ENCODE measurements around the gene PTPRT. TPM values are rescaled to one million over a fixed set of nuclear protein-coding genes. Genes with fewer than 3 reads are reported as not detected.

The PTPRT gene
- total and polyA plus RNA-seq, 2 experiments from 2014 or later, result not detected

- no peak for TF ChIP-seq ZNF462 (CRISPR knock-in tag; IDR thresholded peaks at IDR 0.05)
- no peak for TF ChIP-seq ZNF114 (CRISPR knock-in tag; IDR thresholded peaks at IDR 0.05)
- TF ChIP-seq POLR2AphosphoS5 (IDR thresholded peaks at IDR 0.05; ENCODE audit: low read depth), result no peak
- TF ChIP-seq EZH2 (IDR thresholded peaks at IDR 0.05; ENCODE audit: low read depth, unreplicated experiment), result no peak
- TF ChIP-seq NANOG (IDR thresholded peaks at IDR 0.05; ENCODE audit: borderline replicate concordance), result no peak
- no peak for TF ChIP-seq EZH2phosphoT487 (IDR thresholded peaks at IDR 0.05; ENCODE audit: unreplicated experiment)
Observed at GRCh38 chr20:42639140-42639539, 550.6 kb downstream of the PTPRT start (continued).

- no peaks in the 10 kb centered on the region for H3K27me3 ChIP-seq (ENCODE audit: insufficient read depth)
- no peaks in the 10 kb centered on the region for H3K9me2 ChIP-seq (ENCODE audit: insufficient read depth)
- H3K27me3 Mint-ChIP-seq (ENCODE audit: insufficient read depth, low read depth, poor library complexity), result peaks cover 6% of the 10 kb centered on the region
- no peaks in the 10 kb centered on the region for H4K20me1 ChIP-seq (replicated peaks; ENCODE audit: insufficient read depth)
- no peak overlapping the region for H2AFZ ChIP-seq
- peaks cover 17% of the 10 kb centered on the region; the same call in 2 of the 3 replicates for H3K36me3 Mint-ChIP-seq (ENCODE audit: low read depth)
- H3K36me3 ChIP-seq (ENCODE audit: insufficient read depth), result peaks cover 11% of the 10 kb centered on the region
- H3K79me2 ChIP-seq (replicated peaks; ENCODE audit: insufficient read depth), result no peaks in the 10 kb centered on the region
- no peaks in the 10 kb centered on the region for H3K4me1 ChIP-seq (ENCODE audit: insufficient read depth)
- no peak overlapping the region for H3K4me3 Mint-ChIP-seq
- peaks cover 75% of the 10 kb centered on the region for H3K9me3 Mint-ChIP-seq
- no peak for DNase-seq (ENCODE audit: low spot score)
- H3K27ac Mint-ChIP-seq, result no peak overlapping the region
- no peak overlapping the region for H3K4me3 ChIP-seq
- H3K4me1 Mint-ChIP-seq, result no peaks in the 10 kb centered on the region
- no peak for ATAC-seq
- no peak overlapping the region for H3K27ac ChIP-seq (ENCODE audit: low read depth)
- no peak overlapping the region for H3K4me2 ChIP-seq
- H3F3A ChIP-seq (replicated peaks; ENCODE audit: low read depth), result no peaks in the 10 kb centered on the region
- TF ChIP-seq REST (IDR thresholded peaks at IDR 0.05; ENCODE audit: unreplicated experiment), result no peak
- no peak for TF ChIP-seq NANOG (IDR thresholded peaks at IDR 0.05; ENCODE audit: borderline replicate concordance)
Observed at GRCh38 chr20:42635699-42636411, 553.9 kb downstream of the PTPRT start.
